A673 (cell line): Measurements from ENCODE around the gene OGFOD2.

Source experiments
- EZH2 ChIP-seq: fragments of 200-600 bp; sonication (generic); IDR thresholded peaks from 2 replicates; pipeline ENCODE4 v1.6.1; 2017; ENCODE audit warnings: borderline replicate concordance, low read depth, mild to moderate bottlenecking, mixed read lengths, antibody characterized with exemption, low read length; ENCODE audit not compliant: poor library complexity, severe bottlenecking
- TF ChIP-seq, protein P1 (sequence below): fragments of 300-800, 200-600 bp; sonication (generic); conservative IDR thresholded peaks from 2 replicates; pipeline ENCODE4 v1.5.1; 2017; ENCODE audit warnings: low read depth, mild to moderate bottlenecking, antibody characterized with exemption, low read length, moderate library complexity, mixed read lengths

GRCh38 chr12:122947352-122947792, 27.7 kb upstream of the OGFOD2 start:
- TF ChIP-seq, protein P1, sequence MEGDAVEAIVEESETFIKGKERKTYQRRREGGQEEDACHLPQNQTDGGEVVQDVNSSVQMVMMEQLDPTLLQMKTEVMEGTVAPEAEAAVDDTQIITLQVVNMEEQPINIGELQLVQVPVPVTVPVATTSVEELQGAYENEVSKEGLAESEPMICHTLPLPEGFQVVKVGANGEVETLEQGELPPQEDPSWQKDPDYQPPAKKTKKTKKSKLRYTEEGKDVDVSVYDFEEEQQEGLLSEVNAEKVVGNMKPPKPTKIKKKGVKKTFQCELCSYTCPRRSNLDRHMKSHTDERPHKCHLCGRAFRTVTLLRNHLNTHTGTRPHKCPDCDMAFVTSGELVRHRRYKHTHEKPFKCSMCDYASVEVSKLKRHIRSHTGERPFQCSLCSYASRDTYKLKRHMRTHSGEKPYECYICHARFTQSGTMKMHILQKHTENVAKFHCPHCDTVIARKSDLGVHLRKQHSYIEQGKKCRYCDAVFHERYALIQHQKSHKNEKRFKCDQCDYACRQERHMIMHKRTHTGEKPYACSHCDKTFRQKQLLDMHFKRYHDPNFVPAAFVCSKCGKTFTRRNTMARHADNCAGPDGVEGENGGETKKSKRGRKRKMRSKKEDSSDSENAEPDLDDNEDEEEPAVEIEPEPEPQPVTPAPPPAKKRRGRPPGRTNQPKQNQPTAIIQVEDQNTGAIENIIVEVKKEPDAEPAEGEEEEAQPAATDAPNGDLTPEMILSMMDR, result no peak
- no peak for TF ChIP-seq EZH2
